K562 (cell line): ENCODE data around the gene ASCC2. TPM values are rescaled to one million over a fixed set of nuclear protein-coding genes. Genes with fewer than 3 reads are reported as not detected.

Experiments
- ATAC-seq: fragments of 200-7000 bp; cut with Tn5 transposase; 3 replicates; pipeline ENCODE4 v1.9.1; 2020; ENCODE audit warnings: moderate library complexity
- BruUV-seq: library from RNA; stranded (reverse); fragments of 400-500 nt; replicated peaks from 2 replicates; lab custom pipeline; 2021; lab: Mats Ljungman, UMichigan
- CTCF ChIA-PET: fragments of 300-600 bp; formaldehyde crosslinking; extraction: SDS; loops from one replicate; lab custom pipeline; 2021; ENCODE audit warnings: low intra/inter-chr PET ratio; lab: Yijun Ruan, JAX
- POLR2A ChIA-PET: fragments of 300-600, 350-650 bp; sonication (Branson Sonifier 250); formaldehyde crosslinking; extraction: SDS; loops from one replicate; lab custom pipeline; 2021; ENCODE audit warnings: antibody characterized with exemption, inconsistent platforms; lab: Yijun Ruan, JAX
- DNase-seq, 4 experiments: peaks; one replicate each; pipeline versions ENCODE4 v3.0.0 to v3.0.0-alpha.2; 2011 to 2018; ENCODE audit warnings: low spot score in 3 of 4, mixed read lengths in 3 of 4; ENCODE audit errors: extremely low read depth in 1 of 4
- FAIRE-seq: peaks from 2 replicates; lab custom pipeline; 2011; peaks lifted over from hg19 to GRCh38; lab: Jason Lieb, UNC
- H2AFZ ChIP-seq: 2 replicates; pipeline ENCODE4 v1.6.0; 2011; ENCODE audit warnings: low read depth, low read length, control low read depth, inconsistent platforms
- H3K27ac ChIP-seq: fragments of 200-600 bp; 3 replicates; pipeline ENCODE4 v1.8.0; 2011; ENCODE audit warnings: low read depth, mild to moderate bottlenecking, control low read depth, inconsistent platforms, low read length, moderate library complexity, mixed read lengths; ENCODE audit errors: extremely low read depth
- H3K27me3 ChIP-seq, 2 experiments: fragments of 300-600 bp in 1 of 2; 2 replicates in 1 of 2; 3 replicates in 1 of 2; pipeline versions ENCODE4 v1.6.0 to v1.8.0; 2011; ENCODE audit warnings: inconsistent platforms in 2 of 2, low read length in 2 of 2, mild to moderate bottlenecking in 1 of 2, mixed read lengths in 1 of 2, moderate library complexity in 1 of 2; ENCODE audit not compliant: control insufficient read depth in 2 of 2, insufficient read depth in 2 of 2
- H3K36me3 ChIP-seq: fragments of 300-600 bp; 3 replicates; pipeline ENCODE4 v1.8.0; 2011; ENCODE audit warnings: mild to moderate bottlenecking, low read length, inconsistent platforms; ENCODE audit not compliant: control insufficient read depth, insufficient read depth
- H3K4me1 ChIP-seq, 2 experiments: fragments of 200-600 bp in 1 of 2; replicated peaks in 1 of 2; 2 replicates in 1 of 2; 3 replicates in 1 of 2; pipeline versions ENCODE4 v1.5.1 to v1.8.0; 2011; ENCODE audit warnings: inconsistent platforms in 2 of 2, low read length in 2 of 2, mild to moderate bottlenecking in 1 of 2, mixed read lengths in 1 of 2, moderate library complexity in 1 of 2; ENCODE audit not compliant: control insufficient read depth in 2 of 2, insufficient read depth in 2 of 2
- H3K4me2 ChIP-seq: 2 replicates; pipeline ENCODE4 v1.6.1; 2011; ENCODE audit warnings: low read length, control low read depth, inconsistent platforms, mixed read lengths; ENCODE audit not compliant: insufficient read depth
- H3K4me3 ChIP-seq: fragments of 200-600 bp; sonication (generic), shearing (Covaris generic); 2 replicates; pipeline ENCODE4 v1.5.1; 2016; ENCODE audit warnings: control low read depth, inconsistent platforms
- H3K79me2 ChIP-seq: fragments of 200-600 bp; 3 replicates; pipeline ENCODE4 v1.8.0; 2011; ENCODE audit warnings: low read length, inconsistent platforms; ENCODE audit not compliant: control insufficient read depth, insufficient read depth
- H3K9ac ChIP-seq, 2 experiments: 2 replicates each; pipeline versions ENCODE4 v1.6.0 to v1.6.1; 2011; ENCODE audit warnings: low read depth in 2 of 2, low read length in 2 of 2, control low read depth in 1 of 2, inconsistent platforms in 1 of 2, mild to moderate bottlenecking in 1 of 2, mixed read lengths in 1 of 2; ENCODE audit not compliant: insufficient read depth in 1 of 2
- H3K9me1 ChIP-seq: one replicate; pipeline ENCODE4 v1.6.0; 2011; ENCODE audit warnings: inconsistent platforms, mild to moderate bottlenecking, low read length, moderate library complexity; ENCODE audit not compliant: control insufficient read depth, insufficient read depth
- H3K9me3 ChIP-seq: replicated peaks from 2 replicates; pipeline ENCODE4 v1.5.1; 2011; ENCODE audit warnings: low read depth, low read length, inconsistent platforms; ENCODE audit not compliant: control insufficient read depth, insufficient read depth
- H4K20me1 ChIP-seq: replicated peaks from 2 replicates; pipeline ENCODE4 v1.6.1; 2011; ENCODE audit warnings: low read length, inconsistent platforms, mixed read lengths; ENCODE audit not compliant: control insufficient read depth, insufficient read depth
- ELF4 ChIP-seq: fragments of 450-650 bp; formaldehyde crosslinking; IDR thresholded peaks from 2 replicates; pipeline ENCODE4 v1.4.0; 2022; ENCODE audit warnings: missing genetic modification characterization
- ETV6 ChIP-seq, 3 experiments: fragments of 150-350 bp in 1 of 3; sonication (generic) in 1 of 3; formaldehyde crosslinking in 1 of 3; IDR thresholded peaks; 2 replicates each; pipeline versions ENCODE4 v1.6.1 to v1.8.0; 2014 to 2022; ENCODE audit warnings: borderline replicate concordance in 2 of 3, low read depth in 2 of 3, antibody characterized with exemption in 1 of 3, low read length in 1 of 3, mild to moderate bottlenecking in 1 of 3, missing genetic modification reagents in 1 of 3
- FOSL1 ChIP-seq: fragments of 200-800 bp; sonication (Bioruptor generic); conservative IDR thresholded peaks from 2 replicates; pipeline ENCODE4 v1.6.1; 2016; ENCODE audit warnings: missing genetic modification characterization, missing compliant biosample characterization
- HMG20A ChIP-seq: fragments of 450-650 bp; formaldehyde crosslinking; conservative IDR thresholded peaks from 2 replicates; pipeline ENCODE4 v1.4.0; 2020; ENCODE audit warnings: mild to moderate bottlenecking, mixed read lengths
- JUN ChIP-seq, 2 experiments: sonication (generic) in 1 of 2; formaldehyde crosslinking in 1 of 2; IDR thresholded peaks; 2 replicates each; pipeline versions ENCODE4 v1.6.1 to v1.8.0; 2012 to 2022; ENCODE audit warnings: borderline replicate concordance in 2 of 2, mild to moderate bottlenecking in 2 of 2, improper control_type of control experiment in 1 of 2, low read depth in 1 of 2, low read length in 1 of 2, missing genetic modification reagents in 1 of 2
- ZNF707 ChIP-seq: fragments of 250-450 bp; sonication (Bioruptor Pico); conservative IDR thresholded peaks from 2 replicates; pipeline ENCODE4 v1.8.0; 2022; ENCODE audit warnings: inconsistent platforms, mild to moderate bottlenecking, moderate library complexity
- WGBS: fragments of 100-300 bp; shearing (Covaris generic); methylation state at CpG from one replicate; pipeline ENCODE4 v1.1.6; 2016; ENCODE audit warnings: low coverage, mixed read lengths; ENCODE audit not compliant: insufficient coverage; ENCODE audit errors: missing lambda C conversion rate; 5-methylcytosine and 5-hydroxymethylcytosine counted together
- in situ Hi-C: fragments of 300-500 bp; cut with MboI; formaldehyde crosslinking; loops from 4 replicates; pipeline ENCODE4 v1.15.0; 2018; ENCODE audit warnings: inconsistent platforms, mixed read lengths
- intact Hi-C: fragments of 100-400 bp; cut with micrococcal nuclease; formaldehyde crosslinking; loops from 2 replicates; pipeline ENCODE4 v1.14.2; 2022
- polyA plus RNA-seq, 8 experiments: library from polyadenylated mRNA; depleted of rRNA in 4 of 8; stranded (reverse) in 5 of 8; unstranded in 3 of 8; fragments of >200 nt; fragmentation: Nextera tagmentation in 2 of 8; fragmentation: Illumina TruSeq in 1 of 8; extraction: Ambion mirVana in 2 of 8; extraction: Trizol in 1 of 8; gene quantifications; 2 replicates each; pipeline versions ENCODE4 v1.2.1 to v1.2.3, GENCODE V29; 2011 to 2014; ENCODE audit warnings: inconsistent platforms in 1 of 8, missing spikeins in 1 of 8
- total RNA-seq, 7 experiments: library from RNA; depleted of rRNA in 6 of 7; stranded (reverse); fragments of >200 nt in 6 of 7; fragmentation: Illumina TruSeq in 2 of 7; extraction: Trizol in 2 of 7; gene quantifications; 2 replicates each; pipeline versions ENCODE4 v1.2.1 to v1.2.3, GENCODE V29; 2011 to 2021; ENCODE audit warnings: low replicate concordance in 1 of 7

Gene ASCC2
- total and polyA plus RNA-seq, 9 of the 15 experiments (the other 6 are each of a cell fraction or from before 2014, with no cell fraction given), result 4.0 to 46.7 (median 26.8) TPM

DNA sequence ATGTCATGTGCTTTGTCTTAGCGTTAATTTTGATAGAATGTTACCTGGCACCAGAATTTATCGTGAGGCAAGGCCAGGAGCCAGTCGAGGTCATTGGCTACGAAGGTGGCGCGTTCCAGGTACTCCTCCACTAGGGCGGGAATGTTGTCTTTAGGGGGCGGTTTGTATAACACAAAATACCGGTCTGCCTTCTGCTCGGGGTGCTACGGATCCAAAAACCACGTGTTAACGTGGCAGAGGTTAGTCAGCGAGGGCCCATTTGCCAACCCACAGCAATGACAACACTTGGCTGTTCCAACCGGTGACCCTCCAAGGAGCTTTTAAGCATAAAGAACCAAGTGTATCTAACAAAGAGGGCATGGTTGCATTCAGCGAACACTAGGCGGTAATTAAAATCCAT is 12.5 kb downstream of the ASCC2 start:
- Histone ChIP-seq H3K27me3 (no peaks in the 10 kb centered on the region), H3K4me2 (no peak overlapping the region), H4K20me1 (peaks cover 5% of the 10 kb centered on the region; the same call in 1 of the 2 replicates), H2AFZ (no peak overlapping the region), H3K36me3 (peaks cover 48% of the 10 kb centered on the region; the same call in 2 of the 3 replicates), H3K4me3 (no peak overlapping the region), H3K79me2 (no peaks in the 10 kb centered on the region), H3K9ac (no peak overlapping the region), H3K9me1 (no peaks in the 10 kb centered on the region), H3K4me1 (peaks cover 8 to 17% of the 10 kb centered on the region in 2 experiments; a peak in 4 of 5 replicates), H3K27ac (no peak overlapping the region), H3K9me3 (no peaks in the 10 kb centered on the region)
- DNase-seq (no peak), FAIRE-seq (no peak), ATAC-seq (no peak)
- ChIA-PET CTCF (no interaction called here), POLR2A (interaction anchor here (0.7 kb wide), 1 partner anchor 11 kb away, joined by 3 read pairs; no protein-coding TSS in a partner anchor)
- WGBS, result 92% methylated on average over 17 of the region's 17 CpGs
- TF ChIP-seq ZNF707 (CRISPR knock-in tag) (no peak), ELF4 (CRISPR knock-in tag) (no peak), FOSL1 (tag) (no peak)
- in situ Hi-C loops (no loop called here), intact Hi-C loops (no loop called here)
- BruUV-seq, result no TSS peak

DNA sequence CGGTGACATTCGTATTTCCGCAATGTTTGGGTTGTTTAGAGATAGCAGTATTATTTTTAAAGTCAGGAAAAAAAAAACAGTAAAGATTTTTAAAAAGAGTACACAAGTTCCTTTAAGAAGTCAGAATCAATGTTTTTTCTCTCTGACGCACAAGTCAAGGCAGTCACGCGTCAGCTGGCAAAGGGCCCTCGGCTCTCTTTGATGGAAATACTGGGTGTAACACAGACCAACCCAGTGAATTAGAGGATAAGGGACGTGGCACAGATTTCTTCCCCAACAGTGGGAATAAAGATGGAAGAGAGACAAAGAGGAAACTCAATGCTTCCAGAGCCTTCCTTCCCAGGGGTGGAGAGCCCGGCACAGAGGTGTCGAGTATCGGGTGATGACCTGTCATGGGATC is 13.4 kb downstream of the ASCC2 start:
- Histone ChIP-seq H3K79me2 (no peaks in the 10 kb centered on the region), H3K27ac (no peak overlapping the region), H3K4me2 (no peak overlapping the region), H3K9me1 (no peaks in the 10 kb centered on the region), H3K9ac (no peak overlapping the region), H4K20me1 (peaks cover 5% of the 10 kb centered on the region; the same call in 1 of the 2 replicates), H3K4me3 (no peak overlapping the region), H2AFZ (no peak overlapping the region), H3K27me3 (no peaks in the 10 kb centered on the region), H3K9me3 (no peaks in the 10 kb centered on the region), H3K4me1 (peaks cover 8 to 17% of the 10 kb centered on the region in 2 experiments; a peak in 4 of 5 replicates), H3K36me3 (peaks cover 51% of the 10 kb centered on the region; the same call in 2 of the 3 replicates)
- POLR2A ChIA-PET, result no interaction called here
- no peak for ATAC-seq
- TF ChIP-seq JUN (IDR thresholded peaks at IDR 0.05; ENCODE audit: borderline replicate concordance, low read depth, low read length) (no peak), JUN (CRISPR knock-in tag; IDR thresholded peaks at IDR 0.05; ENCODE audit: borderline replicate concordance) (no peak), HMG20A (CRISPR knock-in tag) (no peak), ETV6 (IDR thresholded peaks at IDR 0.05; ENCODE audit: borderline replicate concordance in 1 of 2, low read depth in 2 of 2, low read length in 1 of 2) (no peak), ETV6 (CRISPR knock-in tag; IDR thresholded peaks at IDR 0.05; ENCODE audit: borderline replicate concordance) (no peak)
- CTCF ChIA-PET, result no interaction called here
- no TSS peak for BruUV-seq
- no peak for DNase-seq
- in situ Hi-C loops, result no loop called here
- no peak for FAIRE-seq
- intact Hi-C loops, result no loop called here
- 96% methylated on average over 9 of the region's 11 CpGs for WGBS
